ENCODE data around the gene RPTOR. TPM values are rescaled to one million over a fixed set of nuclear protein-coding genes. Genes with fewer than 3 reads are reported as not detected.

The RPTOR gene
- total RNA-seq, 1 experiment from 2014 or later: 58.0 TPM

GRCh38 chr17:80936723-80937122 lies 392.1 kb downstream of the RPTOR start:
- no peaks in the 10 kb centered on the region for H3K4me1 ChIP-seq (ENCODE audit: control insufficient read depth, insufficient read depth, low read length)
- intact Hi-C loops (cut with micrococcal nuclease; ENCODE audit: unreplicated experiment) (no loop called here), in situ Hi-C loops (cut with HindIII; ENCODE audit: low pct_unique_long_range_greater_than_20kb, low sequenced_read_pairs) (no loop called here)
- no peaks in the 10 kb centered on the region for H3K27me3 ChIP-seq (ENCODE audit: control insufficient read depth, insufficient read depth, low read length)
- H3K4me3 ChIP-seq (ENCODE audit: low read depth in 2 of 2, low read length in 2 of 2): no peak overlapping the region
- no peaks in the 10 kb centered on the region; the same call in 1 of the 2 replicates for H3K36me3 ChIP-seq (ENCODE audit: control insufficient read depth, insufficient read depth, low read length)
- TF ChIP-seq, protein P1, sequence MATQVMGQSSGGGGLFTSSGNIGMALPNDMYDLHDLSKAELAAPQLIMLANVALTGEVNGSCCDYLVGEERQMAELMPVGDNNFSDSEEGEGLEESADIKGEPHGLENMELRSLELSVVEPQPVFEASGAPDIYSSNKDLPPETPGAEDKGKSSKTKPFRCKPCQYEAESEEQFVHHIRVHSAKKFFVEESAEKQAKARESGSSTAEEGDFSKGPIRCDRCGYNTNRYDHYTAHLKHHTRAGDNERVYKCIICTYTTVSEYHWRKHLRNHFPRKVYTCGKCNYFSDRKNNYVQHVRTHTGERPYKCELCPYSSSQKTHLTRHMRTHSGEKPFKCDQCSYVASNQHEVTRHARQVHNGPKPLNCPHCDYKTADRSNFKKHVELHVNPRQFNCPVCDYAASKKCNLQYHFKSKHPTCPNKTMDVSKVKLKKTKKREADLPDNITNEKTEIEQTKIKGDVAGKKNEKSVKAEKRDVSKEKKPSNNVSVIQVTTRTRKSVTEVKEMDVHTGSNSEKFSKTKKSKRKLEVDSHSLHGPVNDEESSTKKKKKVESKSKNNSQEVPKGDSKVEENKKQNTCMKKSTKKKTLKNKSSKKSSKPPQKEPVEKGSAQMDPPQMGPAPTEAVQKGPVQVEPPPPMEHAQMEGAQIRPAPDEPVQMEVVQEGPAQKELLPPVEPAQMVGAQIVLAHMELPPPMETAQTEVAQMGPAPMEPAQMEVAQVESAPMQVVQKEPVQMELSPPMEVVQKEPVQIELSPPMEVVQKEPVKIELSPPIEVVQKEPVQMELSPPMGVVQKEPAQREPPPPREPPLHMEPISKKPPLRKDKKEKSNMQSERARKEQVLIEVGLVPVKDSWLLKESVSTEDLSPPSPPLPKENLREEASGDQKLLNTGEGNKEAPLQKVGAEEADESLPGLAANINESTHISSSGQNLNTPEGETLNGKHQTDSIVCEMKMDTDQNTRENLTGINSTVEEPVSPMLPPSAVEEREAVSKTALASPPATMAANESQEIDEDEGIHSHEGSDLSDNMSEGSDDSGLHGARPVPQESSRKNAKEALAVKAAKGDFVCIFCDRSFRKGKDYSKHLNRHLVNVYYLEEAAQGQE (IDR thresholded peaks at IDR 0.05; ENCODE audit: insufficient read depth in 1 of 2, low read depth in 2 of 2, low read length in 1 of 2): no peak
- TF ChIP-seq POLR2AphosphoS5 (IDR thresholded peaks at IDR 0.05; ENCODE audit: low read depth, low read length) (no peak), CTCF (IDR thresholded peaks at IDR 0.05) (no peak), SIN3A (IDR thresholded peaks at IDR 0.05; ENCODE audit: borderline replicate concordance, insufficient read depth, low read depth, low read length) (no peak), TCF7L2 (IDR thresholded peaks at IDR 0.05; ENCODE audit: low read depth, low read length) (no peak)
- BruUV-seq (replicated peaks): no TSS peak
- ChIA-PET CTCF (no interaction called here), POLR2A (no interaction called here)
- H3K27ac ChIP-seq (ENCODE audit: low read length): no peak overlapping the region
- no peak for DNase-seq (ENCODE audit: low read depth, low spot score)
- ATAC-seq: no peak
- H3K9me3 ChIP-seq (ENCODE audit: control insufficient read depth, insufficient read depth, low read depth, low read length): no peaks in the 10 kb centered on the region

DNA sequence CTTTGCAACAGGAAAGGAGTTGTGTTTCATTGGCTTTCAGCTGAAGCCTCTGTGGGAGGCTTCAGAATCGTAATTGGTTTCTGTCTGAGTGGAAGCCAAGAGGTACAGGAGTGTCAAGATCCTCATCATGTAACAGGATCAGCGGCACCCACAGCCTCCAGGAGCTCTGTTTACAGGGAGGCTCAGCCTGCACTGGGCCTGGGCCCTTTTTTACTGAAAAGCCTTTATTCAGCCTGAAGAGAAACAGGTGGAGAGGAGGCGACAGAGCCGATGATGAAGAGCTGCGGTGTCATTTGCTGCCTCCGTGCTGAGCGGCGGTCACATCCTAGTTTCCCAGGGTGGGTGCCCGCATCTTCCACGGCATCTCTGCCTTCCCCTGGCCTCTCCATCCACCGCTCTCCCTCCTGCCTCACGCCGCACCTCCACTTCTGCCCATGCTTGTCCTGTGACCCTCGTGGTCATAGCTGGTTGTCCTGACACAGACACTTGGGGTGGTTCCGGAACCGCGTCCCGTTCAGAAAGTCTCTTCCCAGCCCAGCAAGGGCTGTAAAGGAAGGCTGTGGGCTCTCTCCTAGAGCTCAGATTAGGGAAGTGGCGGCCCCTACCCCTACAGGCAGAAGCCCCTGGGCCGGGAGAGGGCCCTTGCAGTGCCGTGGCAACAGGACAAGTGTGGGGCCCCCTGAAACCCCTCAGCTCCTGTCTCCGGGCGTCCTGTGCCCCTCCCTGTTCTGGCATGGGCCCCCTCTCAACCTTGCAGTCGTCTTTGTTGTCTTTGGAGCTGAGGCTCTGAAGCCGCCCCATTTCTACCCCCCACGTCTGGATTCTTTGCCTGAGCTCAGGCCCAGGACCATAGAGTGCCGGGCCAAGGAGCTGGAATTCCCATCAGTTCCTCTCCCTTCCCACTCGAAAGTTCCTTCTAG lies 393.1 kb downstream of the RPTOR start:
- Histone ChIP-seq H3K9me3 (ENCODE audit: control insufficient read depth, insufficient read depth, low read depth, low read length) (no peaks in the 10 kb centered on the region), H3K4me1 (ENCODE audit: control insufficient read depth, insufficient read depth, low read length) (no peaks in the 10 kb centered on the region), H3K36me3 (ENCODE audit: control insufficient read depth, insufficient read depth, low read length) (no peaks in the 10 kb centered on the region; the same call in 1 of the 2 replicates), H3K27me3 (ENCODE audit: control insufficient read depth, insufficient read depth, low read length) (no peaks in the 10 kb centered on the region), H3K4me3 (ENCODE audit: low read depth in 2 of 2, low read length in 2 of 2) (no peak overlapping the region), H3K27ac (ENCODE audit: low read length) (no peak overlapping the region)
- ChIA-PET CTCF (interaction anchor here (0.6 kb wide), 1 partner anchor 21 kb away, joined by 16 read pairs; no protein-coding TSS in a partner anchor), POLR2A (no interaction called here)
- in situ Hi-C loops (cut with HindIII; ENCODE audit: low pct_unique_long_range_greater_than_20kb, low sequenced_read_pairs) (no loop called here), intact Hi-C loops (cut with micrococcal nuclease; ENCODE audit: unreplicated experiment) (no loop called here)
- BruUV-seq (replicated peaks): no TSS peak
- TF ChIP-seq SIN3A (IDR thresholded peaks at IDR 0.05; ENCODE audit: borderline replicate concordance, insufficient read depth, low read depth, low read length) (no peak), CTCF (IDR thresholded peaks at IDR 0.05) (no peak), POLR2AphosphoS5 (IDR thresholded peaks at IDR 0.05; ENCODE audit: low read depth, low read length) (no peak), TCF7L2 (IDR thresholded peaks at IDR 0.05; ENCODE audit: low read depth, low read length) (no peak)
- TF ChIP-seq, protein P1 (IDR thresholded peaks at IDR 0.05; ENCODE audit: insufficient read depth in 1 of 2, low read depth in 2 of 2, low read length in 1 of 2): no peak
- ATAC-seq: no peak; the same call in 1 of the 2 replicates
- no peak for DNase-seq (ENCODE audit: low read depth, low spot score)
